SK-N-MC (cell line): ENCODE results near the gene RGS10.

Experiments
- DNase-seq: peaks from one replicate; pipeline ENCODE4 v3.0.0-alpha.2; 2011; ENCODE audit warnings: low read depth, low spot score
- H3K27ac ChIP-seq: fragments of 200-600 bp; sonication (generic); 2 replicates; pipeline ENCODE4 v1.5.1; 2016; ENCODE audit warnings: mixed run types
- H3K36me3 ChIP-seq: fragments of 200-600 bp; sonication (generic); 2 replicates; pipeline ENCODE4 v1.6.1; 2017; ENCODE audit warnings: antibody characterized with exemption, low read length, mixed read lengths; ENCODE audit not compliant: insufficient read depth
- H3K4me3 ChIP-seq: fragments of 200-600 bp; sonication (generic); 2 replicates; pipeline ENCODE4 v1.5.1; 2016
- H3K9ac ChIP-seq: fragments of 200-600 bp; sonication (generic); 2 replicates; pipeline ENCODE4 v1.8.0; 2017; ENCODE audit warnings: mixed run types, mixed read lengths; ENCODE audit not compliant: insufficient read length
- H3K9me3 ChIP-seq: fragments of 200-600 bp; sonication (generic); 2 replicates; pipeline ENCODE4 v1.6.1; 2017; ENCODE audit warnings: low read depth, mild to moderate bottlenecking, antibody characterized with exemption, low read length, moderate library complexity, mixed read lengths
- EZH2 ChIP-seq: fragments of 200-600 bp; sonication (generic); IDR thresholded peaks from one replicate; pipeline ENCODE4 v1.6.1; 2017; ENCODE audit warnings: antibody characterized with exemption
- FOXP2 ChIP-seq: optimal IDR thresholded peaks from 2 replicates; pipeline ENCODE3; 2011; ENCODE audit warnings: mild to moderate bottlenecking, moderate library complexity; ENCODE audit not compliant: insufficient read depth; ENCODE audit errors: extremely low read length, control extremely low read depth
- POLR2AphosphoS5 ChIP-seq: IDR thresholded peaks from 2 replicates; pipeline ENCODE4 v1.6.1; 2012; ENCODE audit warnings: mild to moderate bottlenecking, low read depth, low read length, borderline replicate concordance

Gene RGS10

GRCh38 chr10:119505588-119506315, 36.8 kb downstream of the RGS10 start:
- no peaks in the 10 kb centered on the region for H3K9me3 ChIP-seq
- H3K9ac ChIP-seq = no peak overlapping the region
- H3K27ac ChIP-seq = peak overlapping the region; percentile 83
- no peaks in the 10 kb centered on the region for H3K36me3 ChIP-seq
- 0 out of 2 replicates have a peak overlapping the region, but pooled peaks have one; percentile 22 for H3K4me3 ChIP-seq
- no peak for DNase-seq
- TF ChIP-seq POLR2AphosphoS5 = no peak
- TF ChIP-seq EZH2 = no peak
- no peak for TF ChIP-seq FOXP2

DNA sequence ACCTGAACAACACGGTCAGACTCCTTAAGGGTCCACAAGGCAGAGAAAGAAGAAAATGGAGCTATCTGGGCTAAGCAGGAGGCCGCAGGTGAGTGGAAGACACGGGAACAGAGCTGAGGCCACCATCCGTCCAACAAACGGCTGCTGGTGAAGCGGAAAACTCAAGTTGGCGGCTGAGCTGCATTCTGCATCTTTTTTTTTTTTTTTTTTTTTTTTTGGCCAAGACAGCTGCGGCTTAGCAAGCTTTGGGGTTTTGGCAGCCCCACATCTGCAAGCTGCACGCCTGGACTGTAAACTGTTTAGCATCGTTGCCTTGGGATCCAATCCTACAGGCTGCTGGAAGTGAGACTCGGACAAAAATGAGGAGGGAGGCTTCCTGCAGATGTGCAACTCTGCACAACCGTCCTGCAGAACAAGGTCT, 37.4 kb downstream of the RGS10 start:
- no peaks in the 10 kb centered on the region for H3K9me3 ChIP-seq
- DNase-seq = no peak
- 0 out of 2 replicates have a peak overlapping the region, but pooled peaks have one; percentile 83 for H3K27ac ChIP-seq
- no peaks in the 10 kb centered on the region for H3K36me3 ChIP-seq
- TF ChIP-seq POLR2AphosphoS5 = no peak
- H3K9ac ChIP-seq = no peak overlapping the region
- H3K4me3 ChIP-seq = no peak overlapping the region

DNA sequence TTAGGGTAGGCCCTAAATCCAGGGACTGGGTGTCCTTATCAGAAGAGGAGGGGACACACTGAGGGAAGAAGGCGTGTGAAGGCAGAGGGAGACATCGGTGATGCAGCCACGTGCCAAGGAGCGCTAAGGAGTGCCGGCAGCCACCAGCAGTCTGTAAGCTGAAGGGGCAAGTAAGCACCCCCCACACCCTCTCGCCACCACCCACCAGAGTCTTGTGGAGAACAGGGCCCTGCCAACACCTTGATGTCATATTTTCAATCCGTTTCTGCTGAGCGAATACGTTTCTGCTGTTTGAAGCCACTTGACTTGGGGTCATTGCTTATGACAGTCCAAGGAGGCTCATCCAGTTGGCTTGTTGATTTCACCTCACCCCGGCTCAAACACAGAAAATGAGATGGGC, 37.9 kb downstream of the RGS10 start:
- H3K27ac ChIP-seq = no peak overlapping the region

GRCh38 chr10:119503821-119504220, 38.7 kb downstream of the RGS10 start:
- Histone ChIP-seq H3K27ac (no peak overlapping the region), H3K4me3 (no peak overlapping the region), H3K36me3 (no peaks in the 10 kb centered on the region), H3K9ac (no peak overlapping the region), H3K9me3 (no peaks in the 10 kb centered on the region)
- no peak for DNase-seq
- TF ChIP-seq EZH2 = no peak
- TF ChIP-seq FOXP2 = no peak
- no peak for TF ChIP-seq POLR2AphosphoS5

More for the DNA sequence above, 37.9 kb downstream of the RGS10 start:
- H3K9me3 ChIP-seq = no peaks in the 10 kb centered on the region
- no peaks in the 10 kb centered on the region for H3K36me3 ChIP-seq
- TF ChIP-seq EZH2 (no peak), POLR2AphosphoS5 (no peak), FOXP2 (no peak)
- H3K9ac ChIP-seq = no peak overlapping the region
- no peak overlapping the region for H3K4me3 ChIP-seq
- no peak for DNase-seq

DNA sequence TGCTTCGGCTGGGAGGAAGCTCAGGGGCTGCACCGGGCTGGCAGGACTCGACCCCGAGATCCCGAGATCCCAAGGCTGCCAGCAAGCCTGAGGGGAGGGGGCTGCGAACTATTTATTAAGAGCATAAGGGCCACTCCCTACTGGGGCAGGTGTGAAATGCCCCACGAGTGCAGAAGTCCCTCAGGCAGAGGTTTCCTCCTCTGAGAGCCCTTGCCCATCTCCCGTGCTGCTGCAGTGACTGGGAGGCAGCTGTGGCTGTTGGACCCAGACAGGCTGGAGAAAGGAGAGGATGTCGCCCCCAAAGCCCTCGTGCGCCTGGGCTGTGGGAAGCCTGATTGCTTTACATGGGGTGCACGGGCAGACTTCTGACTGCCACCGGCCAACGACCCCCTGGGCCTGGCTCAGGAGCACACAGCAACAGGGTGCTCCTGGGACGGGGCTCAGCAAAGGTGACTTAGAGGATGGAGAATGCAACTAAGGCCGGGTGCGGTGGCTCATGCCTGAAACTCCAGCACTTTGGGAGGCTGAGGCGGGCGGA, 39.8 kb downstream of the RGS10 start:
- Histone ChIP-seq H3K9ac (no peak overlapping the region), H3K4me3 (no peak overlapping the region), H3K36me3 (no peaks in the 10 kb centered on the region), H3K9me3 (no peaks in the 10 kb centered on the region), H3K27ac (no peak overlapping the region)
- DNase-seq = no peak
- TF ChIP-seq EZH2 (no peak), FOXP2 (no peak), POLR2AphosphoS5 (no peak)

DNA sequence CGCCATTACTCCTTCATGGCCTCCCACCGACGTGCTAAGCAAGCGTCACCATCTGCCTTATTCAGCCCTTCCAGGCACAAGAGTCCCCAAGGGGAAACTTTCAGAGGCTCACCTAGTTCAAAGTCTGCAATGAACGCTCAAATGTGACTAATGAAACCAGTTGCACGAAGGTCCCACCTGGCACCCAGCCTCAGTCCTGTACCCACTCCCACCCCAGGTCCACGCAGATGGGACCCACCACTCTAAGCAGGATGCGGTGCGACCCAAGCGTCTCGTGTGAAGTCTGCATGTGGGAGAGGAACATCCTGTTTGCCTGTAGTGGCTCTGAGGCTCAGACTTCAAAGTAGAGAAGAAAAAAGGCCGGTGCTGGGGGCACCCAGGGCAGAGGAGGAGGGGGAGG, 40.3 kb downstream of the RGS10 start:
- Histone ChIP-seq H3K9ac (no peak overlapping the region), H3K9me3 (no peaks in the 10 kb centered on the region), H3K36me3 (no peaks in the 10 kb centered on the region), H3K4me3 (no peak overlapping the region), H3K27ac (no peak overlapping the region)
- no peak for DNase-seq
- TF ChIP-seq FOXP2 (no peak), EZH2 (no peak), POLR2AphosphoS5 (no peak)

DNA sequence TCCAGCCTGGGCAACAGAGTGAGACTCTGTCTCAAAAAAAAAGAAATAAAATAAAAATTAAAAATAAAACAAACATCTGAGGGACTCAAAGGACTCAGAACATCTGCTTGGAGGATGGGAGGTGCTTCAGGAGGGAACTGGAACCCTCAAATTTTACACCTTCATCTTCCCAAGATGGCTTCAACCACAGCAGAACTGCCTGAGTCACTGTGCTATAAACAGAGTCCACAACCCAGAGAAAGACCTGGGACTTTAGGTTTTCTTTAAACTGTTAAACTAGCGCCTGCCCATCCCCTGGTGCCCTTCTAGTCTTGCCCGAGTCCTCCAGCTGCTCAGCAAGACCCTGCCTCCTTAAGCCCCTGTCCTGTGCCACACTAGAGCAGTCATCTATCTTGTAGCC, 40.8 kb downstream of the RGS10 start:
- H3K36me3 ChIP-seq = no peaks in the 10 kb centered on the region

DNA sequence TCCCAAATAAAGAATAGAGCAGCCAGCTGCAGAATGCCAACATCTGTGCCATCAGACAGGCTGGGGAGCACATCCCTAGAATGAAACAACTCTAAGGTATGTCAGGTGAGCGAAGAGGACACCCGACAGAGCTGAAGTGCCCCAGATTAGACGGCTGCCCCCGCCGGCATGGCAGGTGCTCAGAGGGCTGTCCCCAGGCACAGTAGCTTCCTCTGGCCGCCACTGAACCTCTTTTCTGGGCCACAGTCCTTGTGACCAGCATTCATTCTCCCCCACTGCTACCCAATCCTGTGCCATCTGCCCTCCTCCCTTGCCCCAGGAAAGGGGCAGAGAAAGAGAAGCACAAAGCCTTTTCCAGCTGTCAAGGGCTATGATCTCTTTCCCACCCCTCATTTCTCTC, 41.7 kb downstream of the RGS10 start:
- Histone ChIP-seq H3K9ac (no peak overlapping the region), H3K4me3 (no peak overlapping the region), H3K27ac (no peak overlapping the region), H3K36me3 (no peaks in the 10 kb centered on the region), H3K9me3 (no peaks in the 10 kb centered on the region)
- no peak for TF ChIP-seq EZH2
- no peak for TF ChIP-seq POLR2AphosphoS5
- no peak for TF ChIP-seq FOXP2
- DNase-seq = no peak

More for the DNA sequence above, 40.8 kb downstream of the RGS10 start:
- H3K9ac ChIP-seq = no peak overlapping the region
- H3K9me3 ChIP-seq = no peaks in the 10 kb centered on the region
- H3K4me3 ChIP-seq = no peak overlapping the region
- no peak for TF ChIP-seq FOXP2
- no peak for TF ChIP-seq POLR2AphosphoS5
- no peak for TF ChIP-seq EZH2
- H3K27ac ChIP-seq = no peak overlapping the region
- no peak for DNase-seq

- H3K27ac ChIP-seq = 0 out of 2 replicates have a peak overlapping the region, but pooled peaks have one; percentile 5
- DNase-seq = no peak
- TF ChIP-seq POLR2AphosphoS5 (no peak), FOXP2 (no peak), EZH2 (no peak)
Observed at GRCh38 chr10:119500123-119500795, 42.3 kb downstream of the RGS10 start.

More at GRCh38 chr10:119500123-119500795, 42.3 kb downstream of the RGS10 start:
- H3K4me3 ChIP-seq = no peak overlapping the region
- H3K9ac ChIP-seq = no peak overlapping the region
- no peaks in the 10 kb centered on the region for H3K9me3 ChIP-seq
- no peaks in the 10 kb centered on the region for H3K36me3 ChIP-seq
